Measurements from ENCODE around the gene PRMT3.
"Not testable (repeated sequence)": the region's sequence is repeated elsewhere in the genome, so short reads cannot be mapped to it uniquely, and the experiment has no call there.

Gene PRMT3

GRCh38 chr11:20387261-20388095 lies at the start of gene PRMT3:
TSS of gene PRMT3 (plus strand) at chr11:20387716. CDS start at chr11:20387747, 31 bp downstream.
- peak; percentile 99 for DNase-seq

GRCh38 chr11:20342347-20343141 lies 45.0 kb upstream of the PRMT3 start:
- DNase-seq: peak; percentile 40

DNA sequence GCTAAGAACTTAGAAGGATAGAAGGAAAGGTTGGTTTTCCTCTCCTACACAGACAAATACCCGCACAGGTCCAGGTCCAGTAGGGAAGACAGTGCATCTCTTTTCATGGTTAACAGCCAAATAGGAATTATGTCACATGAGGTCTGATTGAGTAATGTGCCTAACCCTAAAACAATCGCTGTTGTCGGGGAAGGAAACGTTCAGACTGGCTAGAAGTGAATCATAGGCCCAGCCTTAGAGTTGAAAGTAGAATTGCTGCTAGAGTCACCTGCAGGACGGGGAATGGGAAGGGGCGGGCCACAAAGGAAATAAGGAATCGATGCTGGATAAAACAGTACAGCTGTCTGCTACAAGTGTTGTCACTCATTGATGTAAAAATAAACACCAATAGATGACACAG lies 36.4 kb upstream of the PRMT3 start:
- no peak for DNase-seq

DNA sequence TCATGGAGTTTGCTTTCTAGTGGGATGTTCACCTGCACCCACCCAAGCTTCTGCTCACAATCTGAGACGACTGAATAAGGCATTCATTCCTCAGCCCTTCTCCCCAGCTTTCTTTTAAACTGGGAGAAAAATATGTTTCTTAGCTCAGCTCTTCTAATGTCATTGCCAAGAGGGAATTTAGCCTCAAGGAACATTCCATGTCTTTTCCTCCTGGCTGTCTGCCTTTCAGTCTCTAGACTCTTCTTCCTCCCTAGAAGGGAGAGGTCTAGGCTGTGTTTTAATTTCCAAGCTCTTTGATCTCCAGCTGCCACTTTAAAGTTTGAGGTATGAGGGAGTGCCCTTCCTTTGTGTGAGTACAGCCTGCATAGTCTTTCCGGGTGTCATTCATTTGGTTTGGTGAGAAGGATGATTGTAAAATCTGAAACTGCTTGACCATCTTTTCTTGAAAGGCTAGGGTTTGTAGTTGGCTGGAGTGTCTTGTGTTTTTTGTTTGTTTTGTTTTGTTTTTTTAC lies 35.7 kb upstream of the PRMT3 start:
- DNase-seq: no peak

DNA sequence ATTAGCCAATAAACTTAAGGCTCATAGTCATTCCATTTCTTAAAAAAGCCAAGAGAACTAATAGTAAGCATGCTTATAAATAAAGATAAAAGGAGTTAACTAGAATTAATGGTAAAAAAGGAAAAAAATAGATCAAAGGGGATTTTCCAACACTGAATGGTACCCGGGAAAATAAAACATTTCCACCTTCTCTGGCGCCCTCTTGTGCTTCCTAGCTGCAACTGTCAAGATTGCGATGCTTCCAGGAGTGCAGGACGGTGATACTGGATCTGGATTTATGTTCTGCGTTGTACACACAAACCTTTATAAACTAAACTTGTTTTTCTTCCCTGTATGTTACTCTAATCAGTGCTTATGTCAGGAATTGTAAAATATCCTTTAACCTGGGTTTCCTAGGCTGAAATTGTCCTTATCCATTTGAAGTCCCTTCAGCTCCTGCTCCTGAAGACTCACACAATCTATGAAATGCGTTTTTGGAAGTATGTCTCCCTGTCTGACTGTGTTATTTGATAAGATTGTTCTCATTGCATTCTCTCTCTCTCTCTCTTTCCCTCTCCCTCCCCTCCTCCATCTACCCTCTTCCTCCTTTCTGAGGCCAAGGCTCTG lies 33.6 kb upstream of the PRMT3 start:
- peak; percentile 56 for DNase-seq

DNA sequence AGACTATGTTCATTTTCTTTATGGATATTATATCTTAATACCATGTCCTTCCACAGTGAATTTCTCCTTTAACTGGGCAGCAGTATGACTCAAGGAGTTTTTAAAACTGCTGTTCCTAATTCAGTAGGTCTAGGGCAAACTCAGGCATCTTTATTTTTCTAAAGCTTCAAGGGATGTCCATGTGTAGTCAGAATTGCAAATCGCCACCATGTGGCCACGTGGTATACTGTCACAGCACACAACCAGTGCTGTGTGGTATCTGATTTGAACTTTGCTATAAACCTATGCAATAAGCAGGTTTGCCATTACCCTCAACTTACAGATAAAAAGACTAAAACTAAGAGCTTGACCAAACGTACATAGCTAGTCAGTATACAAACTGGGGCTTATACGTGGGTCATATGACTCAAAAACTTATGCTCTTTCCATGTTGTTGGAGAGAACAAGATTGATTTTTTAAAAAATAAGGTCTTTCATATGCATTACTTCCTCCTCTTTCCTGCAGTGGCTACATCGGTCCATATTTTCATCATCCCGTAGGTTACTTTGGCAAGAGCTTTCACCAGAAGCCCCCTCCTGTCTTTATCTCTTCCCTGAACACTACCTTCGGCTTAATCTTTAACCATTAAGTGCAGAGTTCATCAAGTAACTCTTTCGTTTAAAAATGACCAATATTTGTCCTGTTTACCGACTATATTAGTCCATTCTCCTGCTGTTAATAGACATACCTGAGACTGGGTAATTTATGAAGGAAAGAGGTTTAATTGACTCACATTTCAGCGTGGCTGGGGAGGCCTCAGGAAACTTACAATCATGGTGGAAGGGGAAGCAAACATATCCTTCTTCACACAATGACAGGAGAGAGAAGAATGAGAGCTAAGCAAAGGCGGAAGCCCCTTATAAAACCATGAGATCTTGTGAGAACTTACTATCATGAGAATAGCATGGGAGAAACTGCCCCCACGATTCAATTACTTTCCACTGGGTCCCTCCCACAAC lies 32.0 kb upstream of the PRMT3 start:
- DNase-seq: no peak

DNA sequence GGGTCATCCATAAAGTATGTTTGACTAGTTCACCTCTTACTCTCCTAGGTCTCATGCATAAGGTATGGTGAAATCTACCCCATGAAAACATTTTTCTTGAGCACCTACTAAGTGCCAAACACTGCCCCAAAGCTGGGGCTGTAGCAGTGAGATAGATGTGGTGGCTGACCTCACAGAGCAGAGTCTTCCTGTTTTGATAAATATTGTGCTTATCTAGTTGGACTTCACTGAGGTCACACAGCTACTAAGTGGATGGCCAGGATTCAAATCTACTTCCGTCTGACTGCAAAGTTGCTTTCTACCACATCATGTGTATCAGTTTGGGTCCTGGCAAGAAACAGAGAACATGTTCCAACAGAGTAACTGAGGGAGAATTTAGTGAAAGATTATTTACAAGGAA lies 30.4 kb upstream of the PRMT3 start:
- no peak for DNase-seq

DNA sequence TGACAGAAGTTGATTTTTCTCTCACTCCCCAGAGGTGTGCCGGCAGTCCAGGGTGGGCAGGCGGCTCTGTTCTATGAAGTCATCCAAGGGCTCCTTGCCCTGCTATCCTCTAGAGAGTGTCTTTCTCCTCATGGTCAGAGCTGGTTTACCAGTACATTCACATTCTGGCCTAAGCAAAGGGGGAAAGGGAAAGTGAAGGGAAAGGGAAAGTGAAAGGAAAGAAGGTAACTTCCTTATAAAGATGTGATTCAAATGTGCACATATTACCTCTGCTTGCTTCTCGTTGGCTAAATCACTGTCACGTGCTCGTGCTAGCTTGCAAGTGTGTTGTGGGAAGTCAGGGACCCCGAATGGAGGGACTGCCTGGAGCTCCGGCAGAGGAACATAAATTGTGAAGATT lies 26.9 kb upstream of the PRMT3 start:
- no peak for DNase-seq

GRCh38 chr11:20362481-20362880 lies 25.0 kb upstream of the PRMT3 start:
- no peak for DNase-seq

DNA sequence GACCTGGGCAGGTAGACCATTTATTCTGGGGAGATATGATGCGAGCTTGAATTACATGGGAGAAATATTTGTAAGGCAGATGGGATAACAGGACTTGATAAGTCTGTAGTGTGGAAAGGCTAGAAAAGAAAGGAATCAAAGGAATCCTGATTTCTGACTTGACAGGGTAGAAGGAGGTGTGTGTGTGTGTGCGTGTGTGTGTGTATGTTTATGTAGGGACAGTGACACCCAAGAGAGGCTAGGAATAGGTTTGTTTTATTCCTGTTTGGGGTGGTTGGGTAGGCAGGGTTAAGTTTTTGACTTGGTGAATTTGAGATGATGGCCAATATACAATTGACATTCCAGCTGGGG lies 24.4 kb upstream of the PRMT3 start:
- DNase-seq: no peak

GRCh38 chr11:20363500-20364340 lies 23.8 kb upstream of the PRMT3 start, which contains the start of gene HTATIP2:
TSS of gene HTATIP2 (plus strand) at chr11:20363714. CDS start at chr11:20364238, 524 bp downstream.
- peak; percentile 68 for DNase-seq

- no peak for DNase-seq
Measured at GRCh38 chr11:20364341-20364792, 23.1 kb upstream of the PRMT3 start.

- not testable (repeated sequence) for DNase-seq
Measured at GRCh38 chr11:20365465-20365864, 22.1 kb upstream of the PRMT3 start.

DNA sequence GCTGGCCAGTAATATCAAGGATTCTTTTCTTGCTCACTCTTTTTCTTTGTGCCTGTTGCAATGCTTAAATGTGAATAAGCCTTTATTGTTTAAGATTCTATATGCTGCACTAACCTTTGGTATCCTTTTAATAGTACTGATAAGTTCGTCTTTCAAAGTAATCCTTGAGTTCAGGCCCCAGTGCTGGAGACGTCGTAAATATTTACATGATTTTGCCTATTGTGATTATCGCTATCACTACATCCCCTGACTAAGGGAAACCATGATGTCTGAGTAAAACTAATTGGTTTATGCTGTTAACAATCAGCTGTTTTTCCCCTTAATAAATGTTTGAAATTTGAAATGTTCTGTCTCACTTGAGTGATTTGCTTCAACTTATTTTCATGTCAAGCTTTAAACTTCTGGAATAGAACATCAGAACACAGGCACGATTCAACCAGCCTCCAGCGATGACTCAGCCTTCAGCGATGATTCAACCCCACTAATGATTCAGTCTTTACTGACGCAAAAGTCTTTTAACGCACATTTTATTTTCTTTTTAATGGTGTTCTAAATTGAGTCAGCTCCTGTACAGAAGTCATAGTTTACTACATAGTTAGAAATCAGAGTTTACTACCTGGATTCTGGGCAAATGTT lies 20.1 kb upstream of the PRMT3 start:
- DNase-seq: no peak

- no peak for DNase-seq
Measured at GRCh38 chr11:20368438-20368837, 19.1 kb upstream of the PRMT3 start.

DNA sequence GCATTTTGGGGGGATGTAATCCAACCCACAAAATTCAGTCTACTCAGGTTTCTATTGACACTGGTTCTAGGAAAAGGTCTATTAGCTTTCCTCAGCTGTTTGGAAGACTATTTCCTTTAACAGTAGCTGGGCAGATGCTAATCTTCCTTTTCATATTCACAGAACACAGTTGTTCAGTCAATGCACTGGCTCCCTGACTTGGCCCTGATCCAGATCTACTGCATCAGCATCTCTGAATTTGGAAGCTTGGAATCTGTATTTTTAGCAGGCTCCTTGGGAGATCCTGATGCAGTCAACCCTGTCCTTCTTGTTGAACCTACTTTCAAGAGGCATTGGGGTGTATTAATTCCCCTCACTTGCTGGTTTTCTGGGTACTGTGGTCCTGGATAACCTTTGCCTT lies 17.7 kb upstream of the PRMT3 start:
- DNase-seq: no peak

DNA sequence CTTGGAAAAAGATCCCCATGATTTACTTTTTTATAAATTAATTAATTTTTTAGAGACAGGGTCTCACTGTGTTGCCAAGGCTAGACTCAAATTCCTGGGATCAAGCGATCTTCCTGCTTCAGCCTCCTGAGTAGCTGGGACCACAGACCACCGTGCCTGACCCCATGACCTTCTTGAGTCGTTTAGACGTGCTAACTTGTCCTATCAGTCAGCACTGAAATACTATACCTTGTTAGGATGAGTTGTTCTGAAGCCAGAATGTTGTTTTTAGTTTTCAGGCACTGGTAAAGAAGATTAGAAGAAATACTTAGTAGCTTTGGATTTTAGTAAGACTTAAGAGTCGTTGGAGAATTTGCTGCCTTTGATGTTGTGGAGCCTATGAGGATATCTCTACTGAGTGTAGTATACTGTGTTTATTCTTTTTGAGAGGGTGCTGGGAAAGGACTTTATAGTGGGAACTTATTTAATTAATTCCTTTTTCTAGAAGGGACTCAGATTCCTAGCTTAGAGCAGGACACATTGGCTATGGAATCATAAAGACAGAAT lies 15.4 kb upstream of the PRMT3 start:
- no peak for DNase-seq

DNA sequence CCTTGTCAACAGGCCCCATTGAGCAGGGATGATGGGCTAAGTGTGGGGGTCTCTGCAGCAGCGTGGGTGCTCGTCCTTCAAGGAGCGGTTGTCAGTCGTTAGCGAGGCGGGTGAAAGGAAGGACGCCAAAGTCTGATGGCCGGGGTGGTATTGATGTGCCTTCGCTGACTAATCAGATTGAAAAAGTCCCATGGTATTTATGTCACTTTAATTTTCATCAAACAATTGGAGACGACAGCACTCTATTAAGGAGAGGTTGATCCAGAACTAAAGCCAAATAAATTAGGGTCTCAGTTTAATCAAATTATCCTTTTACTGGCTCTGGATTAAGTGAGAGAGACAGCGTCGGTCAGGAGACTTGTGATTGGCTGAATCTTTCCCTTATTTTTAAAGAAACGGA lies 14.4 kb upstream of the PRMT3 start:
- DNase-seq: peak; percentile 74

DNA sequence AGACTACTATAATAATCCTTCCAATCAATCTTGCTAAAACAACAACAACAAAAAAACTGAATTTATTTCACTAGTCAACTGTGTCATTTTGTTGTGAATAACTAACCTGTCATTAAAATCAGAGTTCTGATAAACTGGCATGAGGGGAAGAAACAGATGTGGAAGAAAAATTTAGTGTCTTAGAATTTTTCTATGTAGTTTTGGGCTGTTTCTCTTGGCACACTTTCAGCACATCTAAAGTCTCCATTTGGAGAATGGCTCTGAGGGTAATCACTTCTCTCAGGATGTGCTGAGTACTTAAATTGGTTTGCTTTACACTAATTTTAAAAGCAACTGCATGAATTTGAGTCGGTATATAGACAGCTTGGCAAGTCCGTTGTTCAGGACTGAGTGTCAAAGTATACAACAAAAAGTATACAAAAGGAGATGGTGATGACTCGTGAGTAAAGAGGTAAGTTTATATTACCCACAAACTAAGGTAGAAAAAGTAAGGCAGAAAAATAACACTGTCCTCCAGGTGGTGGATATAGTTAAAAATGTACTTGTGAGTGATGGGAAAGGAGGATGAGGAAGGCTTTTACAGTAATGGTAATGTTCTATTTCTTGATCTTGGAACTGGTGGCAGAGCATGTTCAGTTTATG lies 13.8 kb upstream of the PRMT3 start:
- DNase-seq: no peak
